Activated B cell treated with CpG ODN at 0.5 μM for 24 hours (primary cell): ENCODE measurements around the gene NAGA. TPM values are rescaled to one million over a fixed set of nuclear protein-coding genes. Genes with fewer than 3 reads are reported as not detected.

Source experiments
- ATAC-seq: fragments of 200-7000 bp; cut with Tn5 transposase; one replicate; pipeline ENCODE4 v1.10.0; 2021; ENCODE audit warnings: low read depth, mild to moderate bottlenecking, moderate library complexity
- CTCF ChIA-PET: fragments of 350-600 bp; sonication (Branson Sonifier 250); formaldehyde crosslinking; loops from one replicate; lab custom pipeline; 2021; ENCODE audit warnings: antibody characterized with exemption; lab: Charles Lee
- POLR2A ChIA-PET: fragments of 350-600 bp; sonication (Branson Sonifier 250); formaldehyde crosslinking; loops from one replicate; lab custom pipeline; 2021; ENCODE audit warnings: antibody characterized with exemption; lab: Charles Lee
- DNase-seq: peaks from one replicate; pipeline ENCODE4 v3.0.0; 2022
- H3K27ac Mint-ChIP-seq: one replicate; pipeline ENCODE4 v1.8.0; 2020; ENCODE audit warnings: mixed read lengths
- H3K27me3 Mint-ChIP-seq: one replicate; pipeline ENCODE4 v1.8.0; 2021; ENCODE audit warnings: mixed read lengths
- H3K36me3 Mint-ChIP-seq: one replicate; pipeline ENCODE4 v1.8.0; 2021; ENCODE audit warnings: low read depth, mixed read lengths
- H3K4me1 Mint-ChIP-seq: one replicate; pipeline ENCODE4 v1.8.0; 2021; ENCODE audit warnings: mixed read lengths
- H3K4me3 Mint-ChIP-seq: one replicate; pipeline ENCODE4 v1.8.0; 2020; ENCODE audit warnings: mild to moderate bottlenecking, mixed read lengths
- H3K9me3 Mint-ChIP-seq: one replicate; pipeline ENCODE4 v1.8.0; 2020; ENCODE audit warnings: mixed read lengths
- intact Hi-C: fragments of 100-400 bp; cut with micrococcal nuclease; formaldehyde crosslinking; loops from one replicate; pipeline ENCODE4 v1.15.1; 2024
- total RNA-seq: library from RNA; stranded (reverse); gene quantifications from 2 replicates; pipeline ENCODE4 v1.2.3, GENCODE V29; 2022
- TF ChIP-seq, protein P1 (sequence below): fragments of 200-600 bp; IDR thresholded peaks from one replicate; pipeline ENCODE4 v1.8.0; 2022; ENCODE audit warnings: antibody characterized with exemption, mild to moderate bottlenecking

The NAGA gene
- total RNA-seq, 1 donor from 2014 or later, result 26.8 TPM

DNA sequence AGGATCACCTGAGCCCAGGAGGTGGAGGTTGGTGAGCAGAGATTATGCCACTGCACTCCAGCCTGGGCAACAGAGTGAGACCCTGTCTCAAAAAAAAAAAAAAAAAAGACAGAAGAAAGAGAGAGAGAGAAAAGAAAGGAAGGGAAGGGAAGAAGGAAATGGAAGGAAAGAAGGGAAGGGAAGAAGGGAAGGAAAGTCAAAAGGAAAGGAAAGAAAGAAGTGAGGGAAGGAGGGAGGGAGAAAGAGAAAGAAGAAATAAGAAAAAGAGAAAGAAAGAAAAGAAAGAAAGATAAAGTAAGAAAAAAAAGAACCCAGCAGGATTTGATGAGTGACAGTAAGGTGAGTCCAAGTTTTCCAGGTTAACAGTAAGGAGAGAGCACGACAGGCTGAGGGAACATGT, 52.4 kb downstream of the NAGA start:
- no peak overlapping the region for H3K27ac Mint-ChIP-seq
- CTCF ChIA-PET, result no interaction called here
- TF ChIP-seq, protein P1, sequence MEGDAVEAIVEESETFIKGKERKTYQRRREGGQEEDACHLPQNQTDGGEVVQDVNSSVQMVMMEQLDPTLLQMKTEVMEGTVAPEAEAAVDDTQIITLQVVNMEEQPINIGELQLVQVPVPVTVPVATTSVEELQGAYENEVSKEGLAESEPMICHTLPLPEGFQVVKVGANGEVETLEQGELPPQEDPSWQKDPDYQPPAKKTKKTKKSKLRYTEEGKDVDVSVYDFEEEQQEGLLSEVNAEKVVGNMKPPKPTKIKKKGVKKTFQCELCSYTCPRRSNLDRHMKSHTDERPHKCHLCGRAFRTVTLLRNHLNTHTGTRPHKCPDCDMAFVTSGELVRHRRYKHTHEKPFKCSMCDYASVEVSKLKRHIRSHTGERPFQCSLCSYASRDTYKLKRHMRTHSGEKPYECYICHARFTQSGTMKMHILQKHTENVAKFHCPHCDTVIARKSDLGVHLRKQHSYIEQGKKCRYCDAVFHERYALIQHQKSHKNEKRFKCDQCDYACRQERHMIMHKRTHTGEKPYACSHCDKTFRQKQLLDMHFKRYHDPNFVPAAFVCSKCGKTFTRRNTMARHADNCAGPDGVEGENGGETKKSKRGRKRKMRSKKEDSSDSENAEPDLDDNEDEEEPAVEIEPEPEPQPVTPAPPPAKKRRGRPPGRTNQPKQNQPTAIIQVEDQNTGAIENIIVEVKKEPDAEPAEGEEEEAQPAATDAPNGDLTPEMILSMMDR, result no peak
- H3K4me1 Mint-ChIP-seq, result peaks cover 21% of the 10 kb centered on the region
- POLR2A ChIA-PET, result interaction anchor here (0.7 kb wide), 1 partner anchor 358 kb away, joined by 6 read pairs; no protein-coding TSS in a partner anchor
- H3K9me3 Mint-ChIP-seq, result no peaks in the 10 kb centered on the region
- intact Hi-C loops, result loop anchor here (5.0 kb wide), 1 partner anchor 34 kb away; no protein-coding TSS in a partner anchor
- H3K4me3 Mint-ChIP-seq, result no peak overlapping the region
- no peak for ATAC-seq
- no peaks in the 10 kb centered on the region for H3K27me3 Mint-ChIP-seq
- no peaks in the 10 kb centered on the region for H3K36me3 Mint-ChIP-seq
- no peak for DNase-seq

DNA sequence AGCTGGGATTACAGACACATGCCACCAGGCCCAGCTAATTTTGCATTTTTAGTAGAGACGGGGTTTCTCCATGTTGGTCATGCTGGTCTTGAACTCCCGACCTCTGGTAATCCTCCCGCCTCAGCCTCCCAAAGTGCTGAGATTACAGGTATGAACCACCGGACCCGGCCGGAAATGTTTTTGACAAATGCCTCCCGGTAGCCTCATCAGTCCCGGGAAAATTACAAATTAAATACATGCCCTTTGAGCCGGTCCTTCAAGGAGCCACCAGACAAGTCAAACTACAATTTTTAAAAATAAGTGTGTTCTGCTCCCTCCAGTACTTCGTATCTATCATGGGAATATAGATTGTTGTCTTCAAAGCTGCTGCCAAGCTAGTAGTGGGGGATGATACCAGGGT, 54.5 kb downstream of the NAGA start:
- intact Hi-C loops, result loop anchor here (5.0 kb wide), 1 partner anchor 36 kb away; no protein-coding TSS in a partner anchor
- Mint-ChIP-seq H3K27me3 (no peaks in the 10 kb centered on the region), H3K36me3 (no peaks in the 10 kb centered on the region), H3K4me1 (peaks cover 7% of the 10 kb centered on the region), H3K4me3 (no peak overlapping the region), H3K27ac (no peak overlapping the region), H3K9me3 (no peaks in the 10 kb centered on the region)
- POLR2A ChIA-PET, result interaction anchor here (2.0 kb wide), 1 partner anchor 17 kb away, joined by 7 read pairs; the partner anchor contains the start of gene WBP2NL
- no peak for DNase-seq
- TF ChIP-seq, protein P1, result no peak
- ATAC-seq, result no peak
- CTCF ChIA-PET, result no interaction called here

DNA sequence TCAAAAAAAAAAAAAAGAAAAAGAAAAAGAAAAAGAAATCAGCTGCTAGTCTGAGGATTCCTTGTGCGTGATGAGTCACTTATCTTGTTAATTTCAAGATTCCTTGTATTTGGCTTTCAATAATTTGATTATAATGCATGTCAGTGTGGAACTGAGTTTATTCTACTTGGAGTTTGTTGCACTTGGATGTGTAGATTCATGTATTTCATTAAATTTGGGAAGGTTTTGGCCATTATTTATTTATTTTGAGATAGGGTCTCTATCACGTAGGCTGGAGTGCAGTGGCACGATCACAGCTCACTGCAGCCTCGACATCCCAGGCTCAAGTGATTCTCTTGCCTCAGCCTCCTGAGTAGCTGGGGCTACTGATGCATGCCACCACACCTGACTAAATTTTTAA, 57.2 kb downstream of the NAGA start:
- CTCF ChIA-PET, result no interaction called here
- no peak for ATAC-seq
- no peak overlapping the region for H3K27ac Mint-ChIP-seq
- H3K9me3 Mint-ChIP-seq, result peaks cover 9% of the 10 kb centered on the region
- POLR2A ChIA-PET, result interaction anchor here (0.8 to 1.3 kb wide), 2 partner anchors 14 to 15 kb away, joined by 5 to 8 read pairs; partner anchors contain the start of gene WBP2NL
- TF ChIP-seq, protein P1, result no peak
- H3K36me3 Mint-ChIP-seq, result no peaks in the 10 kb centered on the region
- no peak for DNase-seq
- intact Hi-C loops, result no loop called here
- H3K4me1 Mint-ChIP-seq, result peaks cover 7% of the 10 kb centered on the region
- no peak overlapping the region for H3K4me3 Mint-ChIP-seq
- H3K27me3 Mint-ChIP-seq, result no peaks in the 10 kb centered on the region

DNA sequence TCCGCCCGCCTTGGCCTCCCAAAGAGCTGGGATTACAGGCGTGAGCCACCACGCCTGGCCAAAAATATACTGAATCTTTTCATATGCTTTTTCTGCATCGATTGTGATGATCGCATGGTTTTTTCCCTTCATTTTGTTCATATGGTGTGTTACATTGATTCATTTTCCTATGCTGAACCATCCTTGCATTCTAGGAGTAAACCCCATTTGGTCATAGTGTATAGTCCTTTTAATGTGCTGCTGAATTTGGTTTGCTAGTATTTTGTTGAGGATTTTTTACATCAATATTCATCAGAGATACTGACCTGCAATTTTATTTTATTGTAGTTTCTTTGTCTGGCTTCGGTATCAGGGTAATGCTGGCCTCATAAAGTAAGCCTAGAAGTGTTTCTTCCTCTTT, 59.8 kb downstream of the NAGA start:
- no peak for ATAC-seq
- ChIA-PET POLR2A (no interaction called here), CTCF (no interaction called here)
- intact Hi-C loops, result no loop called here
- H3K27me3 Mint-ChIP-seq, result no peaks in the 10 kb centered on the region
- no peak overlapping the region for H3K27ac Mint-ChIP-seq
- TF ChIP-seq, protein P1, result no peak
- no peak overlapping the region for H3K4me3 Mint-ChIP-seq
- peaks cover 7% of the 10 kb centered on the region for H3K4me1 Mint-ChIP-seq
- H3K36me3 Mint-ChIP-seq, result no peaks in the 10 kb centered on the region
- DNase-seq, result no peak
- H3K9me3 Mint-ChIP-seq, result peaks cover 13% of the 10 kb centered on the region

Other genes starting within 250 kb of the NAGA start
- gene SREBF2, start 237.7 kb downstream of the NAGA start, total RNA-seq, result 253 and 307 TPM in 2 replicates
- gene SHISA8, start 155.7 kb downstream of the NAGA start, total RNA-seq, result 10.9 and 12.6 TPM in 2 replicates
- 266 and 295 TPM in 2 replicates for gene TNFRSF13C, start 144.0 kb downstream of the NAGA start, total RNA-seq
- gene CENPM, start 123.7 kb downstream of the NAGA start, total RNA-seq, result 9.6 and 13.3 TPM in 2 replicates
- 0.49 and 0.54 TPM in 2 replicates for gene SEPTIN3, start 101.4 kb downstream of the NAGA start, total RNA-seq
- 6.8 and 7.8 TPM in 2 replicates for gene WBP2NL, start 72.0 kb downstream of the NAGA start, total RNA-seq
- gene PHETA2, start 3.4 kb upstream of the NAGA start, total RNA-seq, result 2.7 and 3.1 TPM in 2 replicates
- 165 and 167 TPM in 2 replicates for gene SMDT1, start 8.9 kb upstream of the NAGA start, total RNA-seq
- gene NDUFA6, start 20.0 kb upstream of the NAGA start, total RNA-seq, result 73.6 and 83.2 TPM in 2 replicates
- 1.3 and 2.8 TPM in 2 replicates for gene CYP2D6, start 60.0 kb upstream of the NAGA start, total RNA-seq
- 52.0 and 62.1 TPM in 2 replicates for gene TCF20, start 199.8 kb upstream of the NAGA start, total RNA-seq